GM13977 (cell line): ENCODE data around the gene RNU6-9.

Experiments used
- DNase-seq: peaks from one replicate; pipeline ENCODE4 v3.0.0; 2012; ENCODE audit warnings: low spot score
- CTCF ChIP-seq: IDR thresholded peaks from 2 replicates; pipeline ENCODE4 v1.5.1; 2012; ENCODE audit warnings: mild to moderate bottlenecking, control low read depth; ENCODE audit not compliant: insufficient read depth; ENCODE audit errors: extremely low read depth, missing control alignments
- in situ Hi-C: fragments of 300-500 bp; cut with MboI; formaldehyde crosslinking; loops from one replicate; pipeline ENCODE4 v1.12.0; 2022; ENCODE audit warnings: low sequenced_read_pairs, low pct_unique_long_range_greater_than_20kb, mixed read lengths, inconsistent platforms; ENCODE audit not compliant: unreplicated experiment

The RNU6-9 gene

GRCh38 chr19:861756-862580 is 31.3 kb upstream of the RNU6-9 start:
- no peak for TF ChIP-seq CTCF
- in situ Hi-C loops = loop anchor here (10.0 kb wide), 1 partner anchor 63 kb away; the partner anchor contains the start of gene ARID3A
- peak; percentile 92 for DNase-seq

DNA sequence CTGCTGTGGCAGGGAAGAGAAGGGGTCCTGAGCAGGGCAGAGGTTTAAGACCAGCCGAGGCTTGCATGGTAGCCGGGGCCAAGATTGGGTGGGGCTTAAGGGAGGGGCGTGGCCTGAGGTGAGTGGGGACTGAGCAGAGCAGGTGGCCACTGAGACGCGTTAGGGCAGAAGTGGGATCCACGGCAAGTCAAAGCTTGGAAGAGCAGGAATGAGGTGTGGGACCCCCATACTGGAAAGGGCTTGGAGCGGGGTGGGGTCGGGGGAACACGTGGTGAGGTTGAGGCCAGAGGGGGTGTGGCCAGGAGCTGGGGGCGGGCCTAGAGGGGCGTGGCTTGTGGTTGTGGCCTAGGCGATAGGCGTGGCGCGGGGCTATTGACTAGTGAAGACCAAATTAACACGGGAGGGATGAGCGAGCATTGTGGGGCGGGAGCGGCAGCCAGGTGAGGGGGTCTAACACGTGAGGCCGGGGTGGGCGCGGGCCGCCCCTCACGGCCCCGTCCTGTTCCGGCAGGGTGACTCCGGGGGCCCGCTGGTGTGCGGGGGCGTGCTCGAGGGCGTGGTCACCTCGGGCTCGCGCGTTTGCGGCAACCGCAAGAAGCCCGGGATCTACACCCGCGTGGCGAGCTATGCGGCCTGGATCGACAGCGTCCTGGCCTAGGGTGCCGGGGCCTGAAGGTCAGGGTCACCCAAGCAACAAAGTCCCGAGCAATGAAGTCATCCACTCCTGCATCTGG is 30.5 kb upstream of the RNU6-9 start:
- no peak for TF ChIP-seq CTCF
- peak; percentile 91 for DNase-seq
- in situ Hi-C loops = loop anchor here (10.0 kb wide), 1 partner anchor 62 kb away; the partner anchor contains the start of gene ARID3A

DNA sequence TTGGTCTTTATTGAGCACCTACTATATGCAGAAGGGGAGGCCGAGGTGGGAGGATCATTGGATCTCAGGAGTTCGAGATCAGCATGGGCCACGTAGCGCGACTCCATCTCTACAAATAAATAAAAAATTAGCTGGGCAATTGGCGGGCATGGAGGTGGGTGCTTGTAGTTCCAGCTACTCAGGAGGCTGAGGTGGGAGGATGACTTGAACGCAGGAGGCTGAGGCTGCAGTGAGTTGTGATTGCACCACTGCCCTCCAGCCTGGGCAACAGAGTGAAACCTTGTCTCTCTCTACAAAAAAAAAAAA is 30.0 kb upstream of the RNU6-9 start:
- no peak for TF ChIP-seq CTCF
- no peak for DNase-seq
- in situ Hi-C loops = loop anchor here (10.0 kb wide), 1 partner anchor 62 kb away; the partner anchor contains the start of gene ARID3A

GRCh38 chr19:866769-867300 is 26.4 kb upstream of the RNU6-9 start:
- no peak for DNase-seq
- no peak for TF ChIP-seq CTCF
- in situ Hi-C loops = loop anchor here (10.0 kb wide), 1 partner anchor 58 kb away; the partner anchor contains the start of gene ARID3A

DNA sequence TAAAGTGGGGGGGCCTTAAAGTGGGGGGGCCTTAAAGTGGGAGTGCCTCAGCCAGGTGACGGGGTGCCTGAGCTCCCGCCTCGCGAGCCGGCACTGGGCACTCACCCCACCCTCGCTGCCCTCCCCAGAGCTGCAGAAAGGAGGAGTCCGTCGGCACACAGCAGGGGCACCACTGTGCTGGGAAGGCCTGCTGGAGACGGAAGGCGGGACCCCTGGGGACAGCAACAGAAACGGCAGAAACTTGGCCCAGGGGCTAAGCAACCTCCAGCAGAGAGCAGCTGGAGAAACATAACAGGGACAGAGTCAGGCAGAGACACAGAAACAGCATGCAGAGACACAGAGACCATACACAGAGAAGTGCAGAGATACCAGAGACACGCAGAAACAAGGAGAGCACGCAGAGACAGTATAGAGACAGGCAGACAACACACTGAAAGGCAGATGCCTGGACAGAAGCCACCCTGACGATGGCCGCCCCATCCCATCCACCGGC is 25.9 kb upstream of the RNU6-9 start:
- no peak for DNase-seq
- in situ Hi-C loops = loop anchor here (10.0 kb wide), 1 partner anchor 57 kb away; the partner anchor contains the start of gene ARID3A
- TF ChIP-seq CTCF = no peak

DNA sequence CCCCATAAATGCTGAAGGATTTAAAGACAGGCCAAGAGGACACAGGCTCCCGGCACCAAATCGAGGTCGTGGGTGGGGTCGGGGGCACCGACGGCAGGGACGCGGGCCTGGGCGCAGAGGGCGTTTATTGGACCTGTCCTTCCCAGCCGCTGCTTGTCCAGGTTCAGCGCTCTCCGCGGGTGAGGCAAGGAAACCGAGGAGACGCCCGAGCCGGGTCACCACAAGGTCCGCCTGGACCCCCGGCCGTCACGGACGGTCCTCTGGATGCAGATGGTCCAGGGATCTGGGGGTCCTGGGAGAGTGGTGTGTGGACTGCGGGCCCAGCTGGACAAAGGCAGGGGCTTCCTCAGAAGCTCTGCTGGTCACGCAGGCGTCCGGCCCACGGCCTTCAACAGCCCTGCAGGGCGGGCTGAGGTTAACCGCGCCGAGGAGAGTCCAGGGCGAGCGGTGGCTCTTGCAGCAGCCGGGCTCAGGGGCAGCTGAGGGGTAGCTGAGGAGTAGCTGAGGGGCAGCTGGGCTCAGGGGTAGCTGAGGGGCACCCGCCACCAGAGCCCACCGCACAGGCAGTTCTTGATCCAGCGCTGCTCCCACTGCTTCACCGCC is 25.3 kb upstream of the RNU6-9 start:
- no peak for DNase-seq
- no peak for TF ChIP-seq CTCF
- in situ Hi-C loops = loop anchor here (10.0 kb wide), 1 partner anchor 57 kb away; the partner anchor contains the start of gene ARID3A
